Ovary (tissue), 9 donors: ENCODE results near the gene NTRK2. TPM values are rescaled to one million over a fixed set of nuclear protein-coding genes. Genes with fewer than 3 reads are reported as not detected.

Experiments used
- DNase-seq, 5 donors: peaks; one replicate each; pipeline ENCODE4 v3.0.0-alpha.2; 2019 to 2020
- H3K27ac ChIP-seq, 2 donors: fragments of 200-600 bp; one replicate each; pipeline versions ENCODE4 v1.5.1 to v1.8.0; 2019 to 2022
- H3K27me3 ChIP-seq: fragments of 200-600 bp; one replicate; pipeline ENCODE4 v1.8.0; 2022
- H3K36me3 ChIP-seq: fragments of 200-600 bp; sonication (generic); one replicate; pipeline ENCODE4 v1.5.1; 2019
- H3K4me1 ChIP-seq: one replicate; pipeline ENCODE4 v1.8.1; 2013; ENCODE audit warnings: mild to moderate bottlenecking, moderate library complexity; ENCODE audit not compliant: insufficient read depth
- H3K4me3 ChIP-seq: fragments of 200-600 bp; sonication (generic); one replicate; pipeline ENCODE4 v1.5.1; 2017
- H3K9me3 ChIP-seq, 2 donors: fragments of 200-600 bp in 1 of 2; sonication (generic) in 1 of 2; one replicate each; pipeline versions ENCODE4 v1.5.1 to v1.8.1; 2013 to 2019; ENCODE audit warnings: mild to moderate bottlenecking in 1 of 2, moderate library complexity in 1 of 2
- EP300 ChIP-seq: sonication (generic); formaldehyde crosslinking; IDR thresholded peaks from one replicate; pipeline ENCODE4 v1.6.1; 2017; ENCODE audit warnings: antibody characterized with exemption
- POLR2A ChIP-seq: fragments of 450-650 bp; IDR thresholded peaks from one replicate; pipeline ENCODE4 v1.6.1; 2017; ENCODE audit warnings: antibody characterized with exemption, mild to moderate bottlenecking, moderate library complexity
- WGBS, 3 donors: extraction: QIAGEN DNeasy Blood & Tissue Kit in 1 of 3; methylation state at CpG; one replicate each; pipeline versions ENCODE4 v1.1.5 to v1.1.7; 2013 to 2017; 5-methylcytosine and 5-hydroxymethylcytosine counted together
- intact Hi-C, 4 donors: fragments of 100-400 bp; cut with DNase I; formaldehyde crosslinking; loops; one replicate each; pipeline versions ENCODE4 v1.11.0 to v1.15.1; 2022 to 2023
- polyA plus RNA-seq, 2 donors: library from polyadenylated mRNA; stranded (reverse); fragments of 200-250 nt in 1 of 2; fragments of 350-450 nt in 1 of 2; fragmentation: Illumina TruSeq in 1 of 2; extraction: RNeasy Lipid Tissue Mini Kit (QIAGEN cat#74804) in 1 of 2; gene quantifications; one replicate each; pipeline ENCODE4 v1.2.3, GENCODE V29; 2013 to 2014
- total RNA-seq, 7 donors: library from RNA; depleted of rRNA in 2 of 7; stranded (reverse); fragments of >200 nt in 2 of 7; fragmentation: NEBNext Ultra II Directional in 3 of 7; extraction: Animal tissue kit (Norgen Biotek cat#: 25700) in 3 of 7; gene quantifications; one replicate each; pipeline versions ENCODE4 v1.1.0 to v1.2.4, GENCODE V29; 2016 to 2023
- TF ChIP-seq, protein P1 (sequence below), 3 donors: fragments of 450-650 bp in 2 of 3; fragments of 200-600 bp in 1 of 3; IDR thresholded peaks; one replicate each; pipeline versions ENCODE4 v1.5.1 to v1.8.0; 2016 to 2022; ENCODE audit warnings: antibody characterized with exemption in 3 of 3, mild to moderate bottlenecking in 1 of 3
- donor health status: DM: no; HTN: no; CAD: no; lungs with moderate emphysema.
- donor health status: DM: no; HTN: no; CAD: no.
- donor health status: Bipolar disorder and iron deficiency.
- donor health status: DM: yes; HTN: yes; CAD: no.
- donor health status: DM: no; HTN: no; CAD: no.
- donor health status: DM: yes; HTN: yes; CAD: no.

The NTRK2 gene
- total and polyA plus RNA-seq, 9 donors = 6.4 to 31.1 (median 10.8) TPM

DNA sequence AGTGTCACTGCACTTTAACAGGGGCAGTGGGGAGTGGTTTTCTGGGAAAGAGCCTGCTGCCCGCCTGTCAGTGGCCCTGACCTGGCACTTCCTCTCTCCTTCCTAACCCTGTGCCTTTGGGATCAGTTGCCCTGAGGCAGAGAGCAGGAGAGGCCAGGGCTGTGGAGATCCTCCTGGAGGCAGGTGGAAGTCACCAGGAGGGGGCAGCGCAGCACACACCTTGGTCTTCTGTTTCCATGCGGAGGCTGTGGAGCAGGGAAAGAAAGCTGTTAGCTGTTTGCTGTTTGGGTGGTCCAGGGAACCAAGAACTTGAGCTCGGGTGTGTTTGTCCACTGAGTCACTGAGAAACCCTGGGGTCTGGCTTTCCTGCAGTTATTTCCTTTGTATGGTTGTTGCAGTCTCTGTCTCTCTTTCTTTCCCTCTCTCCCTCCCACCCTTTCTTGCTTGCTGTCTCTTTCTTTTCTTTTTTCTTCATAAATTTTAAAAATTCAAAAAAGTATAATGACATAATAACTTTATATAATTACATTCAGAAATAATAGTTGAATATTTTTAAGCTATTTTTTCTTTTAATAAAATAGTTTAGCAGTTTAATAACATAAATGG is 28.1 kb downstream of the NTRK2 start:
- DNase-seq = peak; percentile 37 to 79 (median 66)
- Histone ChIP-seq H3K36me3 (no peaks in the 10 kb centered on the region), H3K9me3 (no peaks in the 10 kb centered on the region), H3K4me1 (peaks cover 8% of the 10 kb centered on the region), H3K27me3 (no peaks in the 10 kb centered on the region), H3K4me3 (no peak overlapping the region), H3K27ac (no peak overlapping the region)
- TF ChIP-seq, protein P1, sequence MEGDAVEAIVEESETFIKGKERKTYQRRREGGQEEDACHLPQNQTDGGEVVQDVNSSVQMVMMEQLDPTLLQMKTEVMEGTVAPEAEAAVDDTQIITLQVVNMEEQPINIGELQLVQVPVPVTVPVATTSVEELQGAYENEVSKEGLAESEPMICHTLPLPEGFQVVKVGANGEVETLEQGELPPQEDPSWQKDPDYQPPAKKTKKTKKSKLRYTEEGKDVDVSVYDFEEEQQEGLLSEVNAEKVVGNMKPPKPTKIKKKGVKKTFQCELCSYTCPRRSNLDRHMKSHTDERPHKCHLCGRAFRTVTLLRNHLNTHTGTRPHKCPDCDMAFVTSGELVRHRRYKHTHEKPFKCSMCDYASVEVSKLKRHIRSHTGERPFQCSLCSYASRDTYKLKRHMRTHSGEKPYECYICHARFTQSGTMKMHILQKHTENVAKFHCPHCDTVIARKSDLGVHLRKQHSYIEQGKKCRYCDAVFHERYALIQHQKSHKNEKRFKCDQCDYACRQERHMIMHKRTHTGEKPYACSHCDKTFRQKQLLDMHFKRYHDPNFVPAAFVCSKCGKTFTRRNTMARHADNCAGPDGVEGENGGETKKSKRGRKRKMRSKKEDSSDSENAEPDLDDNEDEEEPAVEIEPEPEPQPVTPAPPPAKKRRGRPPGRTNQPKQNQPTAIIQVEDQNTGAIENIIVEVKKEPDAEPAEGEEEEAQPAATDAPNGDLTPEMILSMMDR (IDR thresholded peaks at IDR 0.05) = peak in 2 of 3 donors; percentile 32 to 38
- no peak for TF ChIP-seq EP300
- no peak for TF ChIP-seq POLR2A
- intact Hi-C loops = loop anchor here in 1 of 4 donors (10.0 kb wide), 1 partner anchor 257 kb away; no protein-coding TSS in a partner anchor
- 49 to 60% (median 56%) methylated on average over 4 of the region's 4 CpGs for WGBS, 3 donors

- Histone ChIP-seq H3K27ac (no peak overlapping the region), H3K36me3 (no peaks in the 10 kb centered on the region), H3K4me3 (no peak overlapping the region), H3K4me1 (peaks cover 8% of the 10 kb centered on the region), H3K27me3 (no peaks in the 10 kb centered on the region), H3K9me3 (no peaks in the 10 kb centered on the region)
- no peak for DNase-seq
- intact Hi-C loops = loop anchor here in 1 of 4 donors (10.0 kb wide), 1 partner anchor 256 kb away; no protein-coding TSS in a partner anchor
- 68 to 86% (median 80%) methylated on average over 2 of the region's 2 CpGs for WGBS, 3 donors
- TF ChIP-seq, protein P1 (IDR thresholded peaks at IDR 0.05) = no peak
- TF ChIP-seq EP300 = no peak
- TF ChIP-seq POLR2A = no peak
These were observed 28.8 kb downstream of the NTRK2 start for GRCh38 chr9:84698323-84698722.

DNA sequence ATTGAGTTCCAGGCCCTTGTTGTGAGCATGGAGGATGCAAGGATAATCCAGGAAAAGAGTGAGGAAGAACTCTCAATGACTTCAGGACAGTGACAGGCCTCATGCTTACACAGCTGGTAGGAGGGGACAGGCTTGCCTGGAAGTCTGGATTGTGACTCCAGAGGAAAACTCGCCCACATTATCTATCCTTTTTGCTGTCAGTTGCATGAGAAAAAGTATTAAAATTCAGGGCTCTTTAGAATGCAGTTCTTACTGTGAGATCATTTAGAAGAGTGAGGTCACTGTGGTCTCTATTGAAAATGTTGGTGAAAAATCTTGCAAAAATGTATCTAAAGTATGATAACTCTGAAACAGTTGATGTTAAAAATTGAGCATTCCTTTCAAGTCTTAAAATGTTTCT is 30.5 kb downstream of the NTRK2 start:
- H3K27ac ChIP-seq = no peak overlapping the region
- WGBS, 3 donors = 15 to 56% (median 24%) methylated on average over 1 of the region's 1 CpG
- peaks cover 8% of the 10 kb centered on the region for H3K4me1 ChIP-seq
- TF ChIP-seq POLR2A (no peak), EP300 (no peak)
- TF ChIP-seq, protein P1 (IDR thresholded peaks at IDR 0.05) = no peak
- no peaks in the 10 kb centered on the region for H3K27me3 ChIP-seq
- no peak for DNase-seq
- H3K9me3 ChIP-seq = no peaks in the 10 kb centered on the region
- H3K4me3 ChIP-seq = no peak overlapping the region
- intact Hi-C loops = loop anchor here in 1 of 4 donors (10.0 kb wide), 1 partner anchor 255 kb away; no protein-coding TSS in a partner anchor
- no peaks in the 10 kb centered on the region for H3K36me3 ChIP-seq

- intact Hi-C loops = no loop called here
- WGBS, 3 donors = 64 to 74% (median 72%) methylated on average over 6 of the region's 6 CpGs
- no peak for DNase-seq
- Histone ChIP-seq H3K9me3 (no peaks in the 10 kb centered on the region), H3K27me3 (no peaks in the 10 kb centered on the region), H3K36me3 (no peaks in the 10 kb centered on the region), H3K4me3 (no peak overlapping the region), H3K4me1 (peaks cover 8% of the 10 kb centered on the region), H3K27ac (peak overlapping the region in 1 of 2 donors; percentile 44)
- TF ChIP-seq, protein P1 (IDR thresholded peaks at IDR 0.05) = no peak
- TF ChIP-seq EP300 (no peak), POLR2A (no peak)
These were observed 32.3 kb downstream of the NTRK2 start for GRCh38 chr9:84701801-84702200.
